Effector memory CD4-positive, alpha-beta T cell (primary cell): Measurements from ENCODE around the gene TP53BP1.

ENCODE experiments used
- DNase-seq, 3 donors: peaks; one replicate each; pipeline ENCODE4 v3.0.0-alpha.2; 2020
- H3K27ac ChIP-seq: 2 replicates; pipeline ENCODE4 v1.7.0; 2013; ENCODE audit warnings: mild to moderate bottlenecking, low read length, moderate library complexity; ENCODE audit not compliant: insufficient read depth, poor library complexity, severe bottlenecking
- H3K27me3 ChIP-seq: replicated peaks from 2 replicates; pipeline ENCODE4 v1.7.0; 2013; ENCODE audit warnings: mild to moderate bottlenecking, low read length; ENCODE audit not compliant: insufficient read depth, control insufficient read depth, poor library complexity, severe bottlenecking
- H3K36me3 ChIP-seq: 2 replicates; pipeline ENCODE4 v1.7.0; 2013; ENCODE audit warnings: mild to moderate bottlenecking, low read length, moderate library complexity; ENCODE audit not compliant: control insufficient read depth, insufficient read depth
- H3K4me1 ChIP-seq: 2 replicates; pipeline ENCODE4 v1.7.0; 2013; ENCODE audit warnings: low read length, mild to moderate bottlenecking; ENCODE audit not compliant: control insufficient read depth, insufficient read depth, poor library complexity, severe bottlenecking
- H3K4me3 ChIP-seq: 2 replicates; pipeline ENCODE4 v1.7.0; 2013; ENCODE audit warnings: low read length, low read depth, mild to moderate bottlenecking; ENCODE audit not compliant: insufficient read depth, poor library complexity, severe bottlenecking
- H3K9me3 ChIP-seq: 2 replicates; pipeline ENCODE4 v1.7.0; 2013; ENCODE audit warnings: mild to moderate bottlenecking, low read length, moderate library complexity; ENCODE audit not compliant: control insufficient read depth

TP53BP1 gene

DNA sequence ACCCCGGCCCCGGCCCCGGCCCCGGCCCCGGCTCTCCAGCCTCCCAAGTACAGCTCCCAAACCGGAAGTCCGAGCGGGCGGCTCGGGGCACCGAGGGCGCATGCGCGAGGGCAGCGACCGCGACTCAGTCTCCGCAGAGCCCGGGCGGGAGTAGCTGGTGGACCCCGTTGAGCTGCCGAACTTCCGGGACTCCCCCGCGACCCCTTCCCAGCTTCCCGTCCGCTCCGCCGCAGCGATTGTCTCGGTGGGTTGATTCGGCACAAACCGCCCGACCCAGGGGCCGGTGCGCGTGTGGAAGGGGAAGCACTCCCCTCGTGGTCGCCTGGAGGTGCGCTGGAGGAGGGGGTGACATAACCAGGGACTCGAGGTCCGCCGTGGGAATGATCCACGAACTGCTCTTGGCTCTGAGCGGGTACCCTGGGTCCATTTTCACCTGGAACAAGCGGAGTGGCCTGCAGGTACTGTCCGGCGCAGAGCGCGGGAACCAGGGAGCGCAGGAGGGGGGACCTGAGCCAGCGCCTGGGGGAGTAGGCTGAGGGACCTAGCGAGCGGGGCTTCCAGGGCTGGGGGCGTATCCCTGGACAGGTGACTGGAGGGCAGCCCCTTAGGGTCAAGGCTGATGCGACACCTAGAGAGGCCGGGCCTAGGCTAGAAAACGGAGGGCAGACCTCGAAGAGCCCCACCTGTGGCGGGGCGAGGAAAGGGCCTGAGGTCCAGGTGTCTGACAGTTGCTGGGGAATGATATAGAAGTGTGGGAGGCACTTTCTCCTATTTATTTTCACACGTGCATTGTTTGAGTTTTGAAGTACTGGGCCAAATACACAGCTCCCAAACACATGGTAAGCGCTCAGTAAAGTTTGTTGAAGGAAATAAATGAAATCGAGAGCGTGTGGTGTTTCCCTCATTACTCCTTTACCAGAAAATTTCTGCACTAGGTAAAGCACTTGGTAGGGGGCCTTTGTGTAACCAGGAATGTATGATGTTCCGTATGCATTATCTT, 121.7 kb downstream of the TP53BP1 start, which contains the start of the genes TUBGCP4 and ZSCAN29:
TUBGCP4 (plus strand) TSS at position 127 of the 1,000 bp plus-strand sequence; CDS start at position 381, 254 bp downstream.
ZSCAN29 (minus strand) TSS at position 69 of the 1,000 bp plus-strand sequence. CDS start 1,130 bp downstream, outside the sequence.
- H3K9me3 ChIP-seq = no peaks in the 10 kb centered on the region
- DNase-seq = peak; percentile 49 to 70 (median 52)
- peaks cover 7% of the 10 kb centered on the region for H3K4me1 ChIP-seq

DNA sequence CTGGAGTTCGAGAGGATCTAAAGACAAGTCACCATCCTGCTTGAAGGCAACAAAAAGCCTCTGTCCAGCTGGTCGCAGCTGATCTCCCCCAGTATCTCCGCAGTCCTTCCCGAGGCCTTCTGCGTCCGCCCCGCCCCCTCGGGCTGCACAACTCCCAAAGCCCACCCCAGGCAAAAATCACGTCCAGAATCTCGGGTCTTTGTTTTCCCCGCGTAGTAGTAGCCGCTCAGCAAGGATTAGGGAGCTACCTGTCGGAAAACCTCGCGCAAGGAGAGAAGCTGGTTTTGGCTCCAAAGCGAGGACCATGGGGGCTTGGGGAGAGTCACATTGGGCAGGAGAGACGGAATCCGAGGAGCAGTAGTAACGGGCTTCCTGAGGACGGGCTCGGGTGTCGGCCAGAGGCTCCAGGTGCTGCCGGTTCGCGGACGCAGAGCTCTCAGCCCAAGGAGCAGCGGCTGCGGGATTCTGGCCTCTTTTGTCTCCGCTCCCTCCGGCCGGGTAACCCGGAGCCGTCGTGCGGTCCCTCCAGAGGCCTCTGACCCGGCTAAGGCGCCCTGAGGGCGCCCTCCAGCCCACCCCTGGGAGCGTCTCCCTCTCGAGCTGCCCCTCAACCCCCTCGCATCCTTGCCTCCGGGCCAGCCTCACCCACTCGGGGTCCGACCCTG, 122.5 kb downstream of the TP53BP1 start:
- peaks cover 6% of the 10 kb centered on the region for H3K36me3 ChIP-seq
- H3K4me1 ChIP-seq = peaks cover 7% of the 10 kb centered on the region
- H3K9me3 ChIP-seq = no peaks in the 10 kb centered on the region
- no peak for DNase-seq
- no peaks in the 10 kb centered on the region for H3K27me3 ChIP-seq
- peak overlapping the region; percentile 59 for H3K27ac ChIP-seq
- H3K4me3 ChIP-seq = peak overlapping the region; percentile 81

More for the DNA sequence above, 121.7 kb downstream of the TP53BP1 start, which contains the start of the genes TUBGCP4 and ZSCAN29:
- H3K36me3 ChIP-seq = peaks cover 6% of the 10 kb centered on the region
- peak within 1 kb of the TSS; percentile 81 for H3K4me3 ChIP-seq
- no peaks in the 10 kb centered on the region for H3K27me3 ChIP-seq
- peak within 1 kb of the TSS; percentile 59 for H3K27ac ChIP-seq

DNA sequence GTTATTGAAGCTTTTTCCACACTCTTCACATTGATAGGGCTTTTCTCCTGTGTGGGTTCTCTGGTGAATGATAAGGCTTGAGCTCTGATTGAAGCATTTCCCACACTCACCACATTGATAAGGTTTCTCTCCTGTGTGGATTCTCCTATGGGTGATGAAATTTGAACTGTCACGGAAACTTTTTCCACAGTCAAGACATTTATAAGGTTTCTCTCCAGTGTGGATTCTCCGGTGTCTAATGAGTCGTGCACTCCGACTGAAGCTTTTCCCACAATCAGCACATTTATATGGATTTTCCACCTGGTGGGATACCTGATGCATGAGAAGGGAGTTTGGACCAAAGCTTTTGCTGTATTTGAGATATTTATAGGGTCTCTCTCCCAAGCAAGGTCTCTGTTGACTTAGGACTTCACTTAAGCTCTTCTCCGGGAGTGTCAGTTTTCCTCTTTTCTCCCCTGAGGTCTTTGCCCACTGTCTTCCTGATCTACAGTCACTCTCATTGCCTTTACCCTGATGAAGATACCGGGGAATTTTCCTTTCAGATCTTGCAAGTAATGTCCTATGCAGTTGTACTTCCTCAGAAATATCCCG, 131.5 kb downstream of the TP53BP1 start:
- Histone ChIP-seq H3K27ac (no peak overlapping the region), H3K4me3 (no peak overlapping the region), H3K9me3 (peaks cover 15% of the 10 kb centered on the region), H3K4me1 (no peaks in the 10 kb centered on the region), H3K36me3 (peaks cover 9% of the 10 kb centered on the region), H3K27me3 (no peaks in the 10 kb centered on the region)
- DNase-seq = no peak

DNA sequence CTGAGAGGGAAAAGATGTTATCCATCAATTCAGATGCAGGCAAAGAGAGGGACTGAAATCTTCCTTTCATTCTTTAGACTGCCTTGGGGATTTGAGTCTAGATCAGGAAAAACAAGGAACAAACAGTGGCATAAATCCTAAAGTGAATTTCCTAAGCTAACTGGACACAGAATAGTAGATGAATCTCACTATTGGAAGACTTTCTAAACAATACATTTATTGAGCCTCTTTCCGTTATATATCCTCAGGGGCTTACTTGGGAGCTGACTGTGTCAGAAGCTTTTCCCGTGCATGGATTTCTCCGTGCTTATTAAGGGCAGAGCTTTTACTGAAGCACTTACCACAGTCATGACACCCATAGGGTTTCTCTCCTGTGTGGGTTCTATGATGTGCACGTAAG, 132.1 kb downstream of the TP53BP1 start:
- no peaks in the 10 kb centered on the region for H3K4me1 ChIP-seq
- no peak overlapping the region for H3K27ac ChIP-seq
- H3K27me3 ChIP-seq = no peaks in the 10 kb centered on the region
- peaks cover 9% of the 10 kb centered on the region for H3K36me3 ChIP-seq
- DNase-seq = no peak
- no peak overlapping the region for H3K4me3 ChIP-seq
- peaks cover 15% of the 10 kb centered on the region for H3K9me3 ChIP-seq
